Liver (tissue), 3 donors: ENCODE measurements around the gene KLHL15.

Experiments
- CTCF ChIP-seq: fragments of 150-350 bp; IDR thresholded peaks from 2 replicates; pipeline ENCODE4 v1.5.1; 2017; ENCODE audit warnings: improper control_type of control experiment, low read depth, low read length; ENCODE audit not compliant: missing input control
- EGR1 ChIP-seq, 2 donors: IDR thresholded peaks; 2 replicates each; pipeline ENCODE4 v1.6.1; 2016 to 2018; ENCODE audit warnings: antibody characterized with exemption in 2 of 2, low read depth in 2 of 2
- GABPA ChIP-seq, 2 donors: IDR thresholded peaks in 1 of 2; conservative IDR thresholded peaks in 1 of 2; 2 replicates each; pipeline ENCODE4 v1.6.1; 2016; ENCODE audit warnings: antibody characterized with exemption in 2 of 2, mild to moderate bottlenecking in 1 of 2, moderate library complexity in 1 of 2
- MAX ChIP-seq: IDR thresholded peaks from 2 replicates; pipeline ENCODE4 v1.6.1; 2016; ENCODE audit warnings: antibody characterized with exemption
- SP1 ChIP-seq: IDR thresholded peaks from 2 replicates; pipeline ENCODE4 v1.6.1; 2018; ENCODE audit warnings: antibody characterized with exemption, mild to moderate bottlenecking
- TAF1 ChIP-seq: conservative IDR thresholded peaks from 2 replicates; pipeline ENCODE4 v1.6.1; 2016; ENCODE audit warnings: antibody characterized with exemption, mild to moderate bottlenecking
- YY1 ChIP-seq: IDR thresholded peaks from 2 replicates; pipeline ENCODE4 v1.6.1; 2016; ENCODE audit warnings: antibody characterized with exemption, mild to moderate bottlenecking
- TF ChIP-seq, protein P1 (sequence below): IDR thresholded peaks from 2 replicates; pipeline ENCODE4 v1.6.1; 2016; ENCODE audit warnings: antibody characterized with exemption
- donor health status: healthy.
- donor health status: healthy.

DNA sequence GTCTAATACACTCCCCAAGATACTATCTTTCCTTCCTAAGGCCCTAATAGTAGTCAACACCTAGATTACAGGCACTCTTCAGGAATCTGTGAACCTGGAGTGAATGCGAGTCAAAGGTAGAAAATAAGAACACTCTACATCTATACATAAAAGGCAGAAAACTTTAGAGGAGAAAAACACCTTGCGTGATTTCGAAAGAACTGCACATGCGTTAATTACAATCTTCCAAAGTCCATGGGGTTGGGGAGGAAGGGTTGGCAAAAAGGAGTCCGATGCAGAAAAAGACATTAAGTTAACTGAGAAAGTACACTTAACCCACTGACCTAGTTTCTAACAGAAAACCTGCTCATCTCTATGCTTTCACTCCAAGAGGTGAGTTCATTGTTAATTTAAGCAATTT lies 27.3 kb downstream of the KLHL15 start:
- TF ChIP-seq CTCF (no peak), YY1 (no peak), TAF1 (no peak), EGR1 (IDR thresholded peaks at IDR 0.05; ENCODE audit: low read depth in 2 of 2) (no peak), GABPA (IDR thresholded peaks at IDR 0.05 in 1 of 2, conservative IDR thresholded peaks at IDR 0.05 in 1 of 2) (no peak), SP1 (no peak), MAX (no peak)
- TF ChIP-seq, protein P1, sequence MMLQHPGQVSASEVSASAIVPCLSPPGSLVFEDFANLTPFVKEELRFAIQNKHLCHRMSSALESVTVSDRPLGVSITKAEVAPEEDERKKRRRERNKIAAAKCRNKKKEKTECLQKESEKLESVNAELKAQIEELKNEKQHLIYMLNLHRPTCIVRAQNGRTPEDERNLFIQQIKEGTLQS, result no peak
